Epithelial cell of esophagus (primary cell): Measurements from ENCODE around the gene UTP20.
"Not testable (repeated sequence)": the region's sequence is repeated elsewhere in the genome, so short reads cannot be mapped to it uniquely, and the experiment has no call there.

Experiments
- DNase-seq: peaks from one replicate; pipeline ENCODE4 v3.0.0; 2010; ENCODE audit warnings: low read depth
- H3K4me3 ChIP-seq: 2 replicates; pipeline ENCODE4 v1.5.1; 2011; ENCODE audit warnings: mild to moderate bottlenecking, low read length, control low read depth
- CTCF ChIP-seq: IDR thresholded peaks from 2 replicates; pipeline ENCODE4 v1.5.1; 2011; ENCODE audit warnings: low read depth, mild to moderate bottlenecking, low read length, control low read depth, inconsistent platforms; ENCODE audit not compliant: insufficient read depth; ENCODE audit errors: missing control alignments

Gene UTP20

GRCh38 chr12:101415228-101415627 is 135.3 kb downstream of the UTP20 start:
- no peak overlapping the region for H3K4me3 ChIP-seq
- DNase-seq = no peak
- no peak for TF ChIP-seq CTCF

GRCh38 chr12:101422066-101422465 is 142.2 kb downstream of the UTP20 start:
- not testable (repeated sequence) for DNase-seq, H3K4me3 ChIP-seq

- no peak for DNase-seq
- no peak overlapping the region for H3K4me3 ChIP-seq
- TF ChIP-seq CTCF = no peak
Observed at GRCh38 chr12:101424620-101425019, 144.7 kb downstream of the UTP20 start.

- DNase-seq = no peak
- no peak for TF ChIP-seq CTCF
- H3K4me3 ChIP-seq = no peak overlapping the region
Observed at GRCh38 chr12:101430456-101430855, 150.6 kb downstream of the UTP20 start.

- no peak for TF ChIP-seq CTCF
- peak; percentile 36 for DNase-seq
- H3K4me3 ChIP-seq = no peak overlapping the region
Observed at GRCh38 chr12:101436136-101436535, 156.2 kb downstream of the UTP20 start.
